Neural cell (in vitro differentiated cells): ENCODE results near the gene PGP.

ENCODE experiments used
- EP300 ChIP-seq: fragments of 450-650 bp; conservative IDR thresholded peaks from 2 replicates; pipeline ENCODE4 v1.6.1; 2014; ENCODE audit warnings: antibody characterized with exemption, mild to moderate bottlenecking, moderate library complexity; ENCODE audit not compliant: poor library complexity, severe bottlenecking
- MXI1 ChIP-seq: fragments of 450-650 bp; conservative IDR thresholded peaks from 2 replicates; pipeline ENCODE4 v1.6.1; 2014; ENCODE audit warnings: antibody characterized with exemption, mild to moderate bottlenecking; ENCODE audit not compliant: poor library complexity, severe bottlenecking
- POLR2AphosphoS5 ChIP-seq: IDR thresholded peaks from 2 replicates; pipeline ENCODE4 v1.6.1; 2012
- RAD21 ChIP-seq: fragments of 450-650 bp; conservative IDR thresholded peaks from 2 replicates; pipeline ENCODE4 v1.6.1; 2014; ENCODE audit warnings: antibody characterized with exemption, mild to moderate bottlenecking, moderate library complexity
- TF ChIP-seq, protein P1 (sequence below): fragments of 450-650 bp; IDR thresholded peaks from 2 replicates; pipeline ENCODE4 v1.5.1; 2014; ENCODE audit warnings: antibody characterized with exemption, mild to moderate bottlenecking, moderate library complexity; ENCODE audit not compliant: poor library complexity, severe bottlenecking
- TF ChIP-seq, protein P2 (sequence below): IDR thresholded peaks from 2 replicates; pipeline ENCODE4 v1.6.1; 2012; ENCODE audit warnings: borderline replicate concordance

DNA sequence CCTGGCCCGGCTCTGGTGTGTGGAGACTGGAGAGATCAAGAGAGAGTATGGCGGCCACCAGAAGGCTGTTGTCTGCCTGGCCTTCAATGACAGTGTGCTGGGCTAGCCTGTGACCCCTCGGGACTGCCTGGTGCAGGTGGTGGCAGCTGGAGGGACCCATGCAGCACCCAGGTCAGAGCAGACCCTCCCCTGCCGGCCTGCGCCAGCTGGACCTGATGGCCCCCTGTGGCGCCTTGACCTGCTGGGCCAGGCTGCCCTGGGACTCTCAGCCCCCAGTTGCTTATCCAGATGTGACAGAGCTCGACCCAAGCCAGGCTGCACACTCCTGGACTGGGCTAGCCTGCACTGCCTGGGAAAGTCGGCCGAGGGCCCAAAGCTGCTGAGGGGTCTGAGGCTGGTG lies 5.9 kb downstream of the PGP start:
- TF ChIP-seq, protein P1, sequence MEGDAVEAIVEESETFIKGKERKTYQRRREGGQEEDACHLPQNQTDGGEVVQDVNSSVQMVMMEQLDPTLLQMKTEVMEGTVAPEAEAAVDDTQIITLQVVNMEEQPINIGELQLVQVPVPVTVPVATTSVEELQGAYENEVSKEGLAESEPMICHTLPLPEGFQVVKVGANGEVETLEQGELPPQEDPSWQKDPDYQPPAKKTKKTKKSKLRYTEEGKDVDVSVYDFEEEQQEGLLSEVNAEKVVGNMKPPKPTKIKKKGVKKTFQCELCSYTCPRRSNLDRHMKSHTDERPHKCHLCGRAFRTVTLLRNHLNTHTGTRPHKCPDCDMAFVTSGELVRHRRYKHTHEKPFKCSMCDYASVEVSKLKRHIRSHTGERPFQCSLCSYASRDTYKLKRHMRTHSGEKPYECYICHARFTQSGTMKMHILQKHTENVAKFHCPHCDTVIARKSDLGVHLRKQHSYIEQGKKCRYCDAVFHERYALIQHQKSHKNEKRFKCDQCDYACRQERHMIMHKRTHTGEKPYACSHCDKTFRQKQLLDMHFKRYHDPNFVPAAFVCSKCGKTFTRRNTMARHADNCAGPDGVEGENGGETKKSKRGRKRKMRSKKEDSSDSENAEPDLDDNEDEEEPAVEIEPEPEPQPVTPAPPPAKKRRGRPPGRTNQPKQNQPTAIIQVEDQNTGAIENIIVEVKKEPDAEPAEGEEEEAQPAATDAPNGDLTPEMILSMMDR: no peak
- TF ChIP-seq RAD21 (no peak), POLR2AphosphoS5 (no peak), EP300 (no peak), MXI1 (no peak)
- TF ChIP-seq, protein P2, sequence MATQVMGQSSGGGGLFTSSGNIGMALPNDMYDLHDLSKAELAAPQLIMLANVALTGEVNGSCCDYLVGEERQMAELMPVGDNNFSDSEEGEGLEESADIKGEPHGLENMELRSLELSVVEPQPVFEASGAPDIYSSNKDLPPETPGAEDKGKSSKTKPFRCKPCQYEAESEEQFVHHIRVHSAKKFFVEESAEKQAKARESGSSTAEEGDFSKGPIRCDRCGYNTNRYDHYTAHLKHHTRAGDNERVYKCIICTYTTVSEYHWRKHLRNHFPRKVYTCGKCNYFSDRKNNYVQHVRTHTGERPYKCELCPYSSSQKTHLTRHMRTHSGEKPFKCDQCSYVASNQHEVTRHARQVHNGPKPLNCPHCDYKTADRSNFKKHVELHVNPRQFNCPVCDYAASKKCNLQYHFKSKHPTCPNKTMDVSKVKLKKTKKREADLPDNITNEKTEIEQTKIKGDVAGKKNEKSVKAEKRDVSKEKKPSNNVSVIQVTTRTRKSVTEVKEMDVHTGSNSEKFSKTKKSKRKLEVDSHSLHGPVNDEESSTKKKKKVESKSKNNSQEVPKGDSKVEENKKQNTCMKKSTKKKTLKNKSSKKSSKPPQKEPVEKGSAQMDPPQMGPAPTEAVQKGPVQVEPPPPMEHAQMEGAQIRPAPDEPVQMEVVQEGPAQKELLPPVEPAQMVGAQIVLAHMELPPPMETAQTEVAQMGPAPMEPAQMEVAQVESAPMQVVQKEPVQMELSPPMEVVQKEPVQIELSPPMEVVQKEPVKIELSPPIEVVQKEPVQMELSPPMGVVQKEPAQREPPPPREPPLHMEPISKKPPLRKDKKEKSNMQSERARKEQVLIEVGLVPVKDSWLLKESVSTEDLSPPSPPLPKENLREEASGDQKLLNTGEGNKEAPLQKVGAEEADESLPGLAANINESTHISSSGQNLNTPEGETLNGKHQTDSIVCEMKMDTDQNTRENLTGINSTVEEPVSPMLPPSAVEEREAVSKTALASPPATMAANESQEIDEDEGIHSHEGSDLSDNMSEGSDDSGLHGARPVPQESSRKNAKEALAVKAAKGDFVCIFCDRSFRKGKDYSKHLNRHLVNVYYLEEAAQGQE: no peak
